ENCODE data around the gene STAC. TPM values are rescaled to one million over a fixed set of nuclear protein-coding genes. Genes with fewer than 3 reads are reported as not detected.

STAC gene
- total RNA-seq, 1 donor from 2014 or later: 1.1 TPM

DNA sequence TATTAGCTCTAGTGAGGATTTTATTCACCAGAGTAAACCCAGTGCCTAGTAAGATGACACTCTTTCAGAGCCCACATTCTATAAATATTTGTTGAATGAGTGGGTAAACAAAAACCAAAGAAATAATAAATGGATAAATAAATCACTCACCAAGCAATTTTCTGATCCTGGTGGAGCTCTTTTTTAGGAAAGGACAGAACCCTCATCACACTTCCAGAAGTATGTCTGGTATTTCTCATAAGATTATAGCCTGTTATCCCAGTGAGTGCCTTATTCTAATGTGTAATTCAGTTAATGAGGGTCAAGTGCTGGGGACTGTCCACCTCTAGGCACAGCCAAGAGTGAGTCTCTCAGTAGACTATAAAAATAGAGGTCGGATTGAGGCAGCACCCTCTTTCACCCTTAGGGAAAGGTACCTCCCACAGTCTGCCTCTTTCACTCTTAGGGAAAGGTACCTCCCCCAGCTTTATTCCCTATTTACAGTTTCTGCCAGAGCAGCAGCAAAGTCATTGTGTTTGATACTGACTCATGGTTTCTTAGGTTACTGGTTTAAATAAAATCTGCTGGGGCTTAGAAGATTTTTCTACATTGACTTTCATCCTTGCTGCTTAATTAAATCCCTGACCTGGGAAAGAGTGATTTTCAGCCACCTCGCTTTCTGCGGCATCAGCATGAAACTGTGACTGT is 145.0 kb downstream of the STAC start:
- Histone ChIP-seq H3K27me3 (ENCODE audit: control insufficient read depth, insufficient read depth, low read length) (no peaks in the 10 kb centered on the region), H3K36me3 (ENCODE audit: control insufficient read depth, insufficient read depth, low read length) (no peaks in the 10 kb centered on the region), H3K4me3 (ENCODE audit: low read depth, low read length) (no peak overlapping the region)
- FAIRE-seq: no peak
- peak; percentile 54 for DNase-seq (ENCODE audit: low read depth)
- TF ChIP-seq, protein P1, sequence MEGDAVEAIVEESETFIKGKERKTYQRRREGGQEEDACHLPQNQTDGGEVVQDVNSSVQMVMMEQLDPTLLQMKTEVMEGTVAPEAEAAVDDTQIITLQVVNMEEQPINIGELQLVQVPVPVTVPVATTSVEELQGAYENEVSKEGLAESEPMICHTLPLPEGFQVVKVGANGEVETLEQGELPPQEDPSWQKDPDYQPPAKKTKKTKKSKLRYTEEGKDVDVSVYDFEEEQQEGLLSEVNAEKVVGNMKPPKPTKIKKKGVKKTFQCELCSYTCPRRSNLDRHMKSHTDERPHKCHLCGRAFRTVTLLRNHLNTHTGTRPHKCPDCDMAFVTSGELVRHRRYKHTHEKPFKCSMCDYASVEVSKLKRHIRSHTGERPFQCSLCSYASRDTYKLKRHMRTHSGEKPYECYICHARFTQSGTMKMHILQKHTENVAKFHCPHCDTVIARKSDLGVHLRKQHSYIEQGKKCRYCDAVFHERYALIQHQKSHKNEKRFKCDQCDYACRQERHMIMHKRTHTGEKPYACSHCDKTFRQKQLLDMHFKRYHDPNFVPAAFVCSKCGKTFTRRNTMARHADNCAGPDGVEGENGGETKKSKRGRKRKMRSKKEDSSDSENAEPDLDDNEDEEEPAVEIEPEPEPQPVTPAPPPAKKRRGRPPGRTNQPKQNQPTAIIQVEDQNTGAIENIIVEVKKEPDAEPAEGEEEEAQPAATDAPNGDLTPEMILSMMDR (IDR thresholded peaks at IDR 0.05; ENCODE audit: insufficient read depth, low read length, severe bottlenecking): no peak

DNA sequence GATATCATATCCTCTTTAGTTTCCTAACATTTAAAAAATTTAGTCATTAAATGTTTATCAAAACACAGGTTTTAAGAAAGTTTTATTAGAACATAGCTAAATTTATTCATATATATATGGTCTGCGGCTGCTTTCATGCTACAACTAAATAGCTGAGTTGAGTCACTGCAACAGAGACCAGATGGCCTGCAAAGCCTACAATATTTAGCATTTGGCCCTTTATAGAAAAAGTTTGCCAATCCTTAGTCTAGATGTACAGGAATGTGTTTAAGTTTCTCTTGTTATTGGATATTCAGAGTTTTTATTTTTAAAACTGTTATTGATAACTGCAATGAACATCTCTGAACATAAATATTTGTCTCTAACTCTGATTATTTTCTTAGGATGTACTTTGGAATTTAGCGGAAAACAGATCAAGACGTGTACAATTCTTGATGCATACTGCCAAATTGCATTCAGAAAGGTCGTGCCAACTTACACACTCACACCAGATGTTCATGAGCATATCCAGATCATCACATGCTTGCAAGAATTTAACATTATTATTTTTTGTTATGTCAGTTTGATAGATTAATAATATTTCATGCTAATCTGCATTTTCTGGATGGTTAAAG is 157.9 kb downstream of the STAC start:
- FAIRE-seq (no peak), DNase-seq (ENCODE audit: low read depth) (no peak)
- Histone ChIP-seq H3K27me3 (ENCODE audit: control insufficient read depth, insufficient read depth, low read length) (no peaks in the 10 kb centered on the region), H3K36me3 (ENCODE audit: control insufficient read depth, insufficient read depth, low read length) (no peaks in the 10 kb centered on the region), H3K4me3 (ENCODE audit: low read depth, low read length) (no peak overlapping the region)
- TF ChIP-seq, protein P1 (IDR thresholded peaks at IDR 0.05; ENCODE audit: insufficient read depth, low read length, severe bottlenecking): no peak

DNA sequence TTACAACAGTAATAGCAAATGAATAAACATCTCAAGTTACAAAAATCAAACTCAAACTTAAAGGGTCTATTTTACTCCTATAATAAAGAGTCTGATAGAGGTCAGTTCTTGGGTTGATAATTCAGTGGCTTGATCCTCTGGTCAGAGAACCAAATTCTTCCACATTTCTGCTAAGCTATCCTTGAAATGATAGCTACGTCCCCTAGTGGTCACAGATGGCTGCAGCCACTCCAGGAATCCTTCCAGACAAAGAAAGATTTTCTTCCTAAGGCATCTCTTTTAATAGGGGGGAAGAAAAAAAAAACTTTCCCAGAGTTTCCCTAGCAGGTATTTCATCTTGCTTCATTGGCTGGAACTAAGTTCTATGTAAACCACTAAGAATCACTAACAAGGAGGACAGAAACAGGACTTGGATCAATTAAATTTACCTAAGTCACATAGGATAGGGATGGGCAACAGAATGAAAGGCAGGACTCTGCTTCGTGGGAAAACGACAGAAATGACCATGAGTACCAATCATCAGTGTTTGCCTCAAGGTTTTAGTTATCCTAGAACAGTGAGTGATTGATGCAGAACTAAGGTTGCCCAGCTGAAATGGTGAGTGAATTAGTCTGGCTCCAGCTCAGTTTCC is 160.7 kb downstream of the STAC start:
- no peak for FAIRE-seq
- Histone ChIP-seq H3K4me3 (ENCODE audit: low read depth, low read length) (no peak overlapping the region), H3K27me3 (ENCODE audit: control insufficient read depth, insufficient read depth, low read length) (no peaks in the 10 kb centered on the region), H3K36me3 (ENCODE audit: control insufficient read depth, insufficient read depth, low read length) (no peaks in the 10 kb centered on the region)
- TF ChIP-seq, protein P1 (IDR thresholded peaks at IDR 0.05; ENCODE audit: insufficient read depth, low read length, severe bottlenecking): peak; percentile 71
- peak; percentile 38 for DNase-seq (ENCODE audit: low read depth)

DNA sequence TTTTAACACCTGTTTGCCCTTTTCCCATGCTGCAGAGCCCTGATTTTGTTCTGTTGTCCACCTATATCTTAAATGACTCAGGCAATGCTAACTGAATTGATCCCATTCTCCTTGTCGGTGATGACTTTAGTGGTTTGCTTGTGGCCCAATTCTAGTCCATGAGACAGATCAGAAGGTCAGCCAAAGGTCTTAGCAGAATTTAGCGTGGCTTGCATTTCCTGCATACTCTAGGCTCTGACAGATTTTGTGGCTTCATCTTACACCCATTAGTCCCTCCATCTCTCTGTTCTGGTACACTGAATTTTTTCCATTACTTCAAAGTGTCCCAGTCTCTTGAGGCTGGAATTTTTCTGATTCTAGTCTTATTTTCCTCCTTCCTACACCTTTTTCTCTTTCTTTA is 161.9 kb downstream of the STAC start:
- TF ChIP-seq, protein P1 (IDR thresholded peaks at IDR 0.05; ENCODE audit: insufficient read depth, low read length, severe bottlenecking): no peak
- DNase-seq (ENCODE audit: low read depth): no peak
- no peaks in the 10 kb centered on the region for H3K36me3 ChIP-seq (ENCODE audit: control insufficient read depth, insufficient read depth, low read length)
- H3K27me3 ChIP-seq (ENCODE audit: control insufficient read depth, insufficient read depth, low read length): no peaks in the 10 kb centered on the region
- FAIRE-seq: no peak
- no peak overlapping the region for H3K4me3 ChIP-seq (ENCODE audit: low read depth, low read length)

DNA sequence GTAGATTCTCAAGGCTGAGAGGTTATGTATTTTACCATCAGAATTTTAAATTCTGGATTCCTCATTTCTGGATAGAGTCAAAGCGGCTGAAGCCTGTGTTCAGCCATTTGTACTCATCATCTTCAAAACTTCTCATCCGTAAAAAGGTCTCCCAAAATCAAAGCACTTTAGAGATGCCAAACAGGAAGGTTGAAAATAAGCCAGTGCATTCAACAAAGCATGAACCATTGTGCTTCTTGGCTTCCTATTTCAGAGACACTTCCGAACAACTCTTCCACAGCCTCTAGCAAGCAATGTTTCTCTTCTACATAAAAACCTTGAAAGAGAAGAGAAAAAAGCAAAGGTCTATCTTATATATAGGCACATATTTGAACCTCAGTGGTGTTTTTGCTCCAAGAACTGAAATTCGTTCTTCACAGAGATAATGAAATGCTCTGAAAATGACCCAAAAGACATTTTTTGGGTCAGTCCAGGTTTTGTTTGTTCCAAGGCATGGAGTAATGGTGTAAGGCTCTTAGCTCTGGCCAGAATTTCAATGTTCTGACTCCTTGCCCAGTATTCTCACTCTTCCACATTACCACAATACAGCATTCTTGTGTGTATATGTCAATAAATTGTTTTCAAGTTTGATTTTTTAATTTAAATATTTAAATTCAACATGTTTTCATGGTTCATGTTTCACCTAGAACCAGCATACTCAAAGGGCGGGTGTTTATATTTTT is 163.1 kb downstream of the STAC start:
- H3K36me3 ChIP-seq (ENCODE audit: control insufficient read depth, insufficient read depth, low read length): no peaks in the 10 kb centered on the region
- H3K27me3 ChIP-seq (ENCODE audit: control insufficient read depth, insufficient read depth, low read length): peaks cover 2% of the 10 kb centered on the region
- DNase-seq (ENCODE audit: low read depth): no peak
- FAIRE-seq: no peak
- TF ChIP-seq, protein P1 (IDR thresholded peaks at IDR 0.05; ENCODE audit: insufficient read depth, low read length, severe bottlenecking): no peak
- H3K4me3 ChIP-seq (ENCODE audit: low read depth, low read length): no peak overlapping the region

Measured in bronchial epithelial cell (primary cell).